Coronary artery (tissue), 2 donors: ENCODE measurements around the gene MTF2.

Experiments used
- DNase-seq: peaks from one replicate; pipeline ENCODE4 v3.0.0-alpha.2; 2017; ENCODE audit warnings: low spot score
- H3K27ac ChIP-seq, 2 donors: fragments of 200-600 bp; sonication (generic); one replicate each; pipeline ENCODE4 v1.5.1; 2016 to 2019
- H3K4me3 ChIP-seq: fragments of 200-600 bp; sonication (generic); 2 replicates; pipeline ENCODE4 v1.5.1; 2016; ENCODE audit warnings: mild to moderate bottlenecking, moderate library complexity
- CTCF ChIP-seq: fragments of 200-600 bp; sonication (generic); IDR thresholded peaks from one replicate; pipeline ENCODE4 v1.5.1; 2019; ENCODE audit warnings: antibody characterized with exemption

Gene MTF2

DNA sequence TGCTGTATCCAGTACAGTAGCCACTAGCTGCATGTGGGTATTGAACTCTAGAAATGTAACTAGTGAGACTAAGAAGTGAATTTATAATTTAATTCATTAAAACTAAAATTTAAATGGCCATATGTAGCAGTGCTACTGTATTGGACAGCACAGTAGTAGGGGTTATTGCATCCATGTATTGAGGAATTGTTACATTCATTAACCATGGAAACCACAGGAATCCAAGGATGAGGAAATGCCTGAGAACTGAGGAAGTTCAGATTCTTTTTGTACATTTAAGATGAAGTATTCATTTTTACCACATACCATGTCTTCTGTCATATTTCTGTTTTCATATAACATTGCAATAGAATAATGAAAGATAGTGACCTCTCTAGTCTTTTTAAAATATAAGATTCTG lies 2.6 kb downstream of the MTF2 start:
- no peak overlapping the region for H3K27ac ChIP-seq
- H3K4me3 ChIP-seq: no peak overlapping the region
- TF ChIP-seq CTCF: no peak
- no peak for DNase-seq

DNA sequence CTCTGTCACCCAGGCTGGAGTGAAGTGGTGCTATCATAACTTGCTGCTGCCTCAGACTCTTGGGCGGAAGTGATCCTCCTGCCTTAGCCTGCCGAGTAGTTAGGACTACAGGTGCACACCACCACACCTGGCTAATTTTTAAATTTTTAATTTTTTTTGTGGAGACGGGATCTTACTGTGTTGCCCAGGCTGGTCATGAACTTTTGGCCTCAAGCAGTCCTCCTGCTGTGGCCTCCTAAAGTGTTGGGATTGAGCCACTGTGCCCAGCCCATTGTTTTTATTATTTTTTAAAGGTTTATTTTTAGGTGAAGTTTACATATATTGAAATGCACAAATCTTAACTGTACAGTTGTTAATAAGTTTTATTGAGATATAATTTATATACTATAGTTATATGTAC lies 3.2 kb downstream of the MTF2 start:
- no peak for DNase-seq
- Histone ChIP-seq H3K4me3 (no peak overlapping the region), H3K27ac (no peak overlapping the region)
- no peak for TF ChIP-seq CTCF

DNA sequence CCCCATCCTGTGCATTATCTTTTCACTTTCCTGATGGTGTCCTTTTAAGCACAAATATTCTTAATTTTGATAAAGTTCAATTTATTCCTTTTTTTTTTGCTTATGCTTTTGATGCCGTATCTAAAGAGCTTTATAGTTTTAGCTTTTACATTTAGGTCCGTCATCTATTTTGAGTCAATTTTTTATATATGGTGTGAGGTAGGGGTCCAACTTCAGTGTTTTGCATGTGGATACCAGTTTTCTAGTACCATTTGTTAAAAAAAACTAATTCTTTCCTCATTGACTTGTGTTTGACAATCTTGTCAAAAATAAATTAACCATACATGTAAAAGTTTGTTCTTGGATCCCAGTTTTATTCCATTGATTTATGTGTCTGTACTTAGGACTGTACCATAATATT lies 4.9 kb downstream of the MTF2 start:
- no peak for DNase-seq
- Histone ChIP-seq H3K27ac (no peak overlapping the region), H3K4me3 (no peak overlapping the region)
- no peak for TF ChIP-seq CTCF

GRCh38 chr1:93087532-93087931 lies 8.4 kb downstream of the MTF2 start:
- no peak overlapping the region for H3K4me3 ChIP-seq
- no peak for TF ChIP-seq CTCF
- no peak overlapping the region for H3K27ac ChIP-seq
- no peak for DNase-seq

DNA sequence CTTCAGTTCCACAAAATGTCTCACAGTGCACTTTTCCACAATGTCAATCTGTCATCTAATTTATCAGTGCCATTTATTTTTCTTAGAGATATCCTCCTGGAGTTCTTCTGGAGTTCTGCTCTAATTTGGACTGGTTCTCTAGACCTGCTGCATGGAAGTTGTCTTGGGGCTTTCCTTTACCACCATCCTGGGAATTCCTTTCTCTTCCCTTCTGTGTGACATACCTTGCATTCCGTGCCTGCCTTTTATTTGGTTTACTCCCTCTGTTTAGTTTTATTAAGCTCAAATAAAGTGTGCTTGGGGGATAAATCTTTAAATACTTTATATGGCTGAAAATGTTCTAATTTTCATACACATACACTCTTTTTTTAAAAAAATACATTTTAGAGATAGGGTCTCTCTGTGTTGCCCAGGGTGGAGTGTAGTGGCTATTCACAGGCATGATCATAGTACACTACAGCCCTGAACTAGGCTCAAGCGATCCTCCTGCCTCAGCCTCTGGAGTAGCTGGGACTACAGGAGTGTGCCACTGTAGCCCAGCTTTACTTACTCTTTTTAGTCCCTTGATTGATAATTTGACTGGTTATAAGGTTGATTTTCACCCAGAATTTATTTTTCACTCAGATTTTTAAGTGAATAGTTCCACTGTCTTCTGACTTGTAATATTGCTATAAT lies 14.4 kb downstream of the MTF2 start:
- DNase-seq: no peak
- TF ChIP-seq CTCF: no peak

GRCh38 chr1:93095804-93096585 lies 16.9 kb downstream of the MTF2 start:
- Histone ChIP-seq H3K27ac (no peak overlapping the region), H3K4me3 (no peak overlapping the region)
- no peak for DNase-seq
- TF ChIP-seq CTCF: no peak

More for the DNA sequence above, 14.4 kb downstream of the MTF2 start:
- H3K4me3 ChIP-seq: no peak overlapping the region
- no peak overlapping the region for H3K27ac ChIP-seq

- no peak overlapping the region for H3K4me3 ChIP-seq
- no peak overlapping the region for H3K27ac ChIP-seq
- no peak for TF ChIP-seq CTCF
- no peak for DNase-seq
Observed at GRCh38 chr1:93102142-93102541, 23.1 kb downstream of the MTF2 start.
